HepG2 (cell line): ENCODE results near the gene KIF13A. TPM values are rescaled to one million over a fixed set of nuclear protein-coding genes. Genes with fewer than 3 reads are reported as not detected.
A peak's percentile ranks its signal among the peaks of the same experiment; 100 is the strongest.
"Not testable (repeated sequence)": the region's sequence is repeated elsewhere in the genome, so short reads cannot be mapped to it uniquely, and the experiment has no call there.

Experiments used
- ATAC-seq: fragments of 200-7000 bp; cut with Tn5 transposase; 3 replicates; pipeline ENCODE4 v1.9.1; 2020; ENCODE audit warnings: mild to moderate bottlenecking, moderate library complexity
- BruUV-seq: library from RNA; stranded (reverse); fragments of 400-500 nt; replicated peaks from 2 replicates; lab custom pipeline; 2021; lab: Mats Ljungman, UMichigan
- CTCF ChIA-PET: fragments of 300-600 bp; formaldehyde crosslinking; extraction: SDS; loops from one replicate; lab custom pipeline; 2021; ENCODE audit warnings: low total read pairs, inconsistent platforms, low intra/inter-chr PET ratio; lab: Yijun Ruan, JAX
- POLR2A ChIA-PET: fragments of 350-600 bp; sonication (Branson Sonifier 250); formaldehyde crosslinking; loops from one replicate; lab custom pipeline; 2020; ENCODE audit warnings: antibody characterized with exemption, inconsistent platforms; lab: Yijun Ruan, JAX
- DNase-seq: peaks from one replicate; pipeline ENCODE4 v3.0.0-alpha.2; 2015; ENCODE audit warnings: low spot score
- FAIRE-seq: peaks from 3 replicates; lab custom pipeline; 2011; peaks lifted over from hg19 to GRCh38; lab: Jason Lieb, UNC
- H2AFZ ChIP-seq: one replicate; pipeline ENCODE4 v1.6.1; 2011; ENCODE audit warnings: low read length, inconsistent platforms
- H3K27ac ChIP-seq: fragments of 300-600 bp; 3 replicates; pipeline ENCODE4 v1.8.0; 2011; ENCODE audit warnings: mixed run types, mild to moderate bottlenecking, mixed read lengths, low read length, inconsistent platforms; ENCODE audit not compliant: insufficient read depth; ENCODE audit errors: extremely low read length
- H3K27me3 ChIP-seq, 2 experiments: fragments of 200-600 bp in 1 of 2; 2 replicates in 1 of 2; 3 replicates in 1 of 2; pipeline versions ENCODE4 v1.6.0 to v1.8.0; 2011; ENCODE audit warnings: low read length in 2 of 2, mild to moderate bottlenecking in 2 of 2, moderate library complexity in 2 of 2, inconsistent platforms in 1 of 2; ENCODE audit not compliant: insufficient read depth in 2 of 2, control insufficient read depth in 1 of 2
- H3K36me3 ChIP-seq, 2 experiments: fragments of 200-600 bp in 1 of 2; replicated peaks in 1 of 2; 2 replicates in 1 of 2; 3 replicates in 1 of 2; pipeline versions ENCODE4 v1.5.1 to v1.8.0; 2011; ENCODE audit warnings: low read length in 2 of 2, inconsistent platforms in 1 of 2; ENCODE audit not compliant: insufficient read depth in 2 of 2, control insufficient read depth in 1 of 2
- H3K4me1 ChIP-seq: 2 replicates; pipeline ENCODE4 v1.5.1; 2012; ENCODE audit warnings: low read length, inconsistent platforms; ENCODE audit not compliant: insufficient read depth
- H3K4me2 ChIP-seq: 2 replicates; pipeline ENCODE4 v1.6.0; 2011; ENCODE audit warnings: low read depth, low read length, inconsistent platforms
- H3K4me3 ChIP-seq, 3 experiments: fragments of 200-600 bp in 1 of 3; sonication (generic), shearing (Covaris generic) in 1 of 3; replicated peaks in 1 of 3; 2 replicates each; pipeline ENCODE4 v1.5.1; 2011 to 2016; ENCODE audit warnings: low read length in 3 of 3, inconsistent platforms in 2 of 3, low read depth in 2 of 3, mild to moderate bottlenecking in 2 of 3, control low read depth in 1 of 3, mixed read lengths in 1 of 3; ENCODE audit not compliant: insufficient read depth in 1 of 3
- H3K79me2 ChIP-seq: one replicate; pipeline ENCODE4 v1.6.1; 2011; ENCODE audit warnings: low read length, inconsistent platforms; ENCODE audit not compliant: insufficient read depth
- H3K9ac ChIP-seq: 2 replicates; pipeline ENCODE4 v1.6.0; 2011; ENCODE audit warnings: mild to moderate bottlenecking, low read depth, low read length, inconsistent platforms; ENCODE audit not compliant: insufficient read depth
- H3K9me3 ChIP-seq: 2 replicates; pipeline ENCODE4 v1.5.1; 2012; ENCODE audit warnings: mild to moderate bottlenecking, low read length
- H4K20me1 ChIP-seq: 2 replicates; pipeline ENCODE4 v1.6.0; 2011; ENCODE audit warnings: inconsistent platforms, mild to moderate bottlenecking, low read length, moderate library complexity; ENCODE audit not compliant: insufficient read depth
- NCOR1 ChIP-seq: fragments of 200-600 bp; sonication (generic); IDR thresholded peaks from 2 replicates; pipeline ENCODE4 v1.7.0; 2017; ENCODE audit warnings: antibody characterized with exemption, low read length, borderline replicate concordance
- PHF21A ChIP-seq: sonication (generic); formaldehyde crosslinking; IDR thresholded peaks from 2 replicates; pipeline ENCODE4 v1.5.0; 2020; ENCODE audit warnings: mild to moderate bottlenecking, missing genetic modification reagents
- STAG1 ChIP-seq: sonication (generic); formaldehyde crosslinking; IDR thresholded peaks from 2 replicates; pipeline ENCODE4 v1.4.0; 2020; ENCODE audit warnings: missing genetic modification reagents
- ZNF629 ChIP-seq: sonication (generic); formaldehyde crosslinking; conservative IDR thresholded peaks from 2 replicates; pipeline ENCODE4 v1.5.0; 2020; ENCODE audit warnings: missing genetic modification reagents
- WGBS: methylation state at CpG from one replicate; pipeline ENCODE4 v1.1.6; 2017; ENCODE audit warnings: low lambda C conversion rate; 5-methylcytosine and 5-hydroxymethylcytosine counted together
- in situ Hi-C: cut with HindIII; loops from 2 replicates; pipeline ENCODE4 v1.10.0; 2017; ENCODE audit warnings: low pct_unique_long_range_greater_than_20kb; ENCODE audit not compliant: extremely low pct_ligation_motif_present
- intact Hi-C: fragments of 100-400 bp; cut with micrococcal nuclease; formaldehyde crosslinking; loops from one replicate; pipeline ENCODE4 v1.10.0; 2022; ENCODE audit not compliant: unreplicated experiment
- polyA plus RNA-seq, 8 experiments: library from polyadenylated mRNA; depleted of rRNA in 3 of 8; stranded (reverse) in 7 of 8; unstranded in 1 of 8; fragments of >200 nt; fragmentation: Illumina TruSeq in 4 of 8; extraction: Trizol in 4 of 8; gene quantifications; 2 replicates each; pipeline versions ENCODE4 v1.2.1 to v1.2.3, GENCODE V29; 2011 to 2016; ENCODE audit warnings: low read depth in 4 of 8, missing spikeins in 1 of 8, mixed read lengths in 1 of 8; ENCODE audit not compliant: insufficient read depth in 1 of 8
- total RNA-seq, 5 experiments: library from RNA; depleted of rRNA; stranded (reverse); fragments of >200 nt; fragmentation: Illumina TruSeq; extraction: Trizol; gene quantifications; 2 replicates each; pipeline ENCODE4 v1.2.3, GENCODE V29; 2016; ENCODE audit warnings: low read depth in 1 of 5
- TF ChIP-seq, protein P1 (sequence below): sonication (generic); formaldehyde crosslinking; IDR thresholded peaks from 2 replicates; pipeline ENCODE4 v1.5.0; 2020; ENCODE audit warnings: mild to moderate bottlenecking, missing genetic modification reagents, moderate library complexity

KIF13A gene
- total and polyA plus RNA-seq, 2 of the 13 experiments (the other 11 are each of a cell fraction or from before 2014, with no cell fraction given): 21.1 to 37.2 TPM

DNA sequence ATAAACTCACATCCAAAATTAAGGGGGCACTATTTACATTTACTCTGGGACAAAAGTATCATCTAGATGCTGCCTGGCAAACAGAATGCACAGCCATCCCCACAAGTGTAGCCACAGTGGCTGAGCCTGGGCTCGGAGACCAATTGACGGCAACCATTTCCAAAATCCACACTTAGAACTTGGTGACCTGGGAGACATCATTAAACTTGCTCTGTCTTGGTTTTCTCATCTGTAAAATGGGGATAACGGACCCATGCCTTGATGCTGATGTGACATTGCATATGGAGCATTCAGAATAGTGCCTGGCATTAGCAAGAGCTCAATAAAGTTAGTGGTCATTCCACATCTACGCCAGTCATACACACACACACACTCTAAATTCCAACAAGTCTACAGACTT is 140.7 kb downstream of the KIF13A start:
- no peaks in the 10 kb centered on the region for H3K9me3 ChIP-seq
- FAIRE-seq: no peak
- H3K27me3 ChIP-seq: no peaks in the 10 kb centered on the region
- DNase-seq: no peak
- no peak overlapping the region for H3K9ac ChIP-seq
- TF ChIP-seq NCOR1: no peak
- peak; percentile 64 for TF ChIP-seq ZNF629 (CRISPR knock-in tag)
- BruUV-seq: no TSS peak
- WGBS: 98% methylated on average over 4 of the region's 4 CpGs
- ChIA-PET CTCF (no interaction called here), POLR2A (no interaction called here)
- H3K36me3 ChIP-seq: peaks cover 5 to 34% of the 10 kb centered on the region in 2 experiments
- in situ Hi-C loops: no loop called here
- intact Hi-C loops: no loop called here
- H2AFZ ChIP-seq: no peak overlapping the region
- ATAC-seq: no peak
- H3K4me1 ChIP-seq: no peaks in the 10 kb centered on the region
- no peaks in the 10 kb centered on the region for H4K20me1 ChIP-seq
- no peak overlapping the region for H3K4me2 ChIP-seq
- H3K4me3 ChIP-seq: no peak overlapping the region
- no peak overlapping the region for H3K27ac ChIP-seq
- no peaks in the 10 kb centered on the region for H3K79me2 ChIP-seq

DNA sequence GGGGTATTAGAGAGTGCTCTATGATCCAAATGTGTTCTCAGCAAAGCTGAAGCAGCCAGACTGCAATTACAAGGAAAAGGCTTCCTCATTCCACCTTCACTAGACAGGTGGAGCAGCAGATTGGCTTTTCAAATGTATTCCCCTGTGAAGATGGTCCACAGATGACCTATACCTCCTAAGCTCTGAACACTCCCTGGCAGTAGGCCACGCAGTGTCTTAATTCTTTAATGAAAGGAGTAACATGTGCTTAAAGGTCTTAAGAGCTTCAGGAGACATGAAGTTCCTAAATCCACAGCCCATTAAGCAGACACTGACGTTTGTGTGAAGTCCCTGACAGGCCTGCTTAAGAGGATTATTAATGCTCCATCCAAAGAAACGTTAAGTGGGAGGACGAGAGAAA is 141.8 kb downstream of the KIF13A start:
- ATAC-seq: no peak
- no peak overlapping the region for H3K27ac ChIP-seq
- WGBS: 96% methylated on average over 4 of the region's 4 CpGs

DNA sequence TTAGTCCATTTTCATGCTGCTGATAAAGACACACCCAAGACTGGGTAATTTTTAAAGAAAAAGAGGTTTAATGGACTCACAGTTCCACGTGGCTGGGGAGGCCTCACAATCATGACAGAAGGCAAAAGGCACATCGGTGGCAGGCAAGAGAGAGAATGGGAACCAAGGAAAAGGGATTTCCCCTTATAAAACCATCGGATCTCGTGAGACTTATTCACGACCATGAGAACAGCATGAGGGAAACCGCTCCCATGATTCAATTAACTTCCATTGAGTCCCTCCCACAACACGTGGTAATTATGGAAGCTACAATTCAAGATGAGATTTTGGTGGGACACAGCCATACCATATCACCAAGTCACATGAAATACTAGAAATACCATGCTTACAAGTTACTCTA is 142.5 kb downstream of the KIF13A start:
- FAIRE-seq, DNase-seq, H3K9ac ChIP-seq, ATAC-seq, H4K20me1 ChIP-seq, H3K4me2 ChIP-seq, H3K4me3 ChIP-seq, H3K9me3 ChIP-seq, H3K27ac ChIP-seq, H3K27me3 ChIP-seq, H3K79me2 ChIP-seq, H3K4me1 ChIP-seq, CTCF ChIA-PET, POLR2A ChIA-PET, H2AFZ ChIP-seq, BruUV-seq, intact Hi-C loops, in situ Hi-C loops: not testable (repeated sequence)
- H3K36me3 ChIP-seq: peaks cover 7 to 19% of the 10 kb centered on the region in 2 experiments
- whole genome bisulfite sequencing: 97% methylated on average over 7 of the region's 7 CpGs

More for the DNA sequence above, 141.8 kb downstream of the KIF13A start:
- ChIA-PET POLR2A (no interaction called here), CTCF (no interaction called here)
- no TSS peak for BruUV-seq
- Histone ChIP-seq H3K4me2 (no peak overlapping the region), H3K27me3 (no peaks in the 10 kb centered on the region)
- TF ChIP-seq STAG1 (CRISPR knock-in tag) (peak; percentile 36; the same call in 1 of the 2 replicates), PHF21A (CRISPR knock-in tag) (no peak)
- TF ChIP-seq, protein P1, sequence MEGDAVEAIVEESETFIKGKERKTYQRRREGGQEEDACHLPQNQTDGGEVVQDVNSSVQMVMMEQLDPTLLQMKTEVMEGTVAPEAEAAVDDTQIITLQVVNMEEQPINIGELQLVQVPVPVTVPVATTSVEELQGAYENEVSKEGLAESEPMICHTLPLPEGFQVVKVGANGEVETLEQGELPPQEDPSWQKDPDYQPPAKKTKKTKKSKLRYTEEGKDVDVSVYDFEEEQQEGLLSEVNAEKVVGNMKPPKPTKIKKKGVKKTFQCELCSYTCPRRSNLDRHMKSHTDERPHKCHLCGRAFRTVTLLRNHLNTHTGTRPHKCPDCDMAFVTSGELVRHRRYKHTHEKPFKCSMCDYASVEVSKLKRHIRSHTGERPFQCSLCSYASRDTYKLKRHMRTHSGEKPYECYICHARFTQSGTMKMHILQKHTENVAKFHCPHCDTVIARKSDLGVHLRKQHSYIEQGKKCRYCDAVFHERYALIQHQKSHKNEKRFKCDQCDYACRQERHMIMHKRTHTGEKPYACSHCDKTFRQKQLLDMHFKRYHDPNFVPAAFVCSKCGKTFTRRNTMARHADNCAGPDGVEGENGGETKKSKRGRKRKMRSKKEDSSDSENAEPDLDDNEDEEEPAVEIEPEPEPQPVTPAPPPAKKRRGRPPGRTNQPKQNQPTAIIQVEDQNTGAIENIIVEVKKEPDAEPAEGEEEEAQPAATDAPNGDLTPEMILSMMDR (CRISPR knock-in tag): peak; percentile 32
- TF ChIP-seq, all 625 proteins: peak for 2
- Histone ChIP-seq H3K9me3 (no peaks in the 10 kb centered on the region), H3K9ac (no peak overlapping the region), H3K79me2 (no peaks in the 10 kb centered on the region), H3K4me3 (no peak overlapping the region), H3K4me1 (no peaks in the 10 kb centered on the region), H2AFZ (no peak overlapping the region), H4K20me1 (no peaks in the 10 kb centered on the region), H3K36me3 (peaks cover 7 to 25% of the 10 kb centered on the region in 2 experiments)
- DNase-seq: no peak
- intact Hi-C loops: no loop called here
- in situ Hi-C loops: no loop called here
- FAIRE-seq: no peak
